ENCODE data around the gene PRXL2B. TPM values are rescaled to one million over a fixed set of nuclear protein-coding genes. Genes with fewer than 3 reads are reported as not detected.
"Not testable (repeated sequence)": the region's sequence is repeated elsewhere in the genome, so short reads cannot be mapped to it uniquely, and the experiment has no call there.

PRXL2B gene
- total and polyA plus RNA-seq, 7 experiments from 2014 or later, result 12.3 to 37.0 (median 26.5) TPM

GRCh38 chr1:2571348-2571747 lies 15.2 kb upstream of the PRXL2B start:
- peaks cover 4 to 25% (median 12%) of the 10 kb centered on the region in 7 donors for H3K4me1 Mint-ChIP-seq
- H3K9me3 Mint-ChIP-seq, result peaks cover 3 to 25% (median 8%) of the 10 kb centered on the region in 11 donors
- ChIA-PET CTCF (interaction anchor here (0.7 kb wide), 1 partner anchor 10 kb away, joined by 4 read pairs; no protein-coding TSS in a partner anchor), POLR2A (interaction anchor here (1.0 to 4.8 kb wide), 3 partner anchors 10 to 15 kb away, joined by 4 to 26 read pairs (median 7); partner anchors contain the start of gene TNFRSF14)
- DNase-seq (no peak), ATAC-seq (no peak)
- H3K27me3 Mint-ChIP-seq, result no peaks in the 10 kb centered on the region
- intact Hi-C loops (cut with micrococcal nuclease), result no loop called here
- Histone ChIP-seq H3K4me1 (ENCODE audit: control insufficient read depth in 2 of 2, insufficient read depth in 2 of 2, low read length in 2 of 2) (no peaks in the 10 kb centered on the region), H3K27ac (ENCODE audit: low read depth, low read length) (no peak overlapping the region), H3K27me3 (ENCODE audit: control insufficient read depth in 2 of 2, insufficient read depth in 2 of 2, low read length in 2 of 2) (no peaks in the 10 kb centered on the region), H3K36me3 (ENCODE audit: control insufficient read depth in 2 of 3, insufficient read depth in 3 of 3, low read length in 3 of 3) (no peaks in the 10 kb centered on the region), H3K9me3 (ENCODE audit: control insufficient read depth in 2 of 3, low read length in 3 of 3) (peaks cover 0 to 8% (median 0%) of the 10 kb centered on the region in 3 experiments), H3K4me3 (ENCODE audit: low read length) (no peak overlapping the region)
- H3K27ac Mint-ChIP-seq, result no peak overlapping the region
- no peak overlapping the region for H3K4me3 Mint-ChIP-seq
- H3K36me3 Mint-ChIP-seq, result peaks cover 0 to 31% (median 5%) of the 10 kb centered on the region in 5 donors

GRCh38 chr1:2573250-2573920 lies 13.2 kb upstream of the PRXL2B start:
- Histone ChIP-seq H3K9me3 (ENCODE audit: control insufficient read depth in 2 of 3, low read length in 3 of 3) (peaks cover 0 to 8% (median 0%) of the 10 kb centered on the region in 3 experiments), H3K27me3 (ENCODE audit: control insufficient read depth in 2 of 2, insufficient read depth in 2 of 2, low read length in 2 of 2) (no peaks in the 10 kb centered on the region), H3K4me3 (ENCODE audit: low read length) (no peak overlapping the region), H3K36me3 (ENCODE audit: control insufficient read depth in 2 of 3, insufficient read depth in 3 of 3, low read length in 3 of 3) (no peaks in the 10 kb centered on the region), H3K4me1 (ENCODE audit: control insufficient read depth in 2 of 2, insufficient read depth in 2 of 2, low read length in 2 of 2) (peaks cover 12 to 13% of the 10 kb centered on the region in 2 donors), H3K27ac (ENCODE audit: low read depth, low read length) (no peak overlapping the region)
- H3K27me3 Mint-ChIP-seq, result no peaks in the 10 kb centered on the region
- H3K27ac Mint-ChIP-seq, result peak overlapping the region in 2 of 9 donors; percentile 48 to 76
- H3K36me3 Mint-ChIP-seq, result peaks cover 0 to 31% (median 5%) of the 10 kb centered on the region in 5 donors
- H3K4me1 Mint-ChIP-seq, result peaks cover 15 to 37% (median 25%) of the 10 kb centered on the region in 7 donors
- intact Hi-C loops (cut with micrococcal nuclease), result no loop called here
- no peak overlapping the region for H3K4me3 Mint-ChIP-seq
- DNase-seq, result no peak
- ChIA-PET POLR2A (interaction anchor here (1.0 to 4.8 kb wide), 3 partner anchors 11 to 14 kb away, joined by 3 to 27 read pairs (median 26); partner anchors contain the start of gene PRXL2B), CTCF (no interaction called here)
- peaks cover 3 to 25% (median 8%) of the 10 kb centered on the region in 11 donors for H3K9me3 Mint-ChIP-seq
- no peak for ATAC-seq

GRCh38 chr1:2574350-2574749 lies 12.2 kb upstream of the PRXL2B start:
- peaks cover 3 to 25% (median 8%) of the 10 kb centered on the region in 11 donors for H3K9me3 Mint-ChIP-seq
- no peaks in the 10 kb centered on the region for H3K27me3 Mint-ChIP-seq
- CTCF ChIA-PET, result no interaction called here
- H3K36me3 Mint-ChIP-seq, result peaks cover 0 to 36% (median 8%) of the 10 kb centered on the region in 5 donors
- H3K27ac Mint-ChIP-seq, result no peak overlapping the region
- DNase-seq (no peak), ATAC-seq (no peak)
- Histone ChIP-seq H3K4me1 (ENCODE audit: control insufficient read depth in 2 of 2, insufficient read depth in 2 of 2, low read length in 2 of 2) (peaks cover 20% of the 10 kb centered on the region in 2 donors), H3K4me3 (ENCODE audit: low read length) (no peak overlapping the region), H3K27me3 (ENCODE audit: control insufficient read depth in 2 of 2, insufficient read depth in 2 of 2, low read length in 2 of 2) (no peaks in the 10 kb centered on the region), H3K9me3 (ENCODE audit: control insufficient read depth in 2 of 3, low read length in 3 of 3) (peaks cover 0 to 8% (median 0%) of the 10 kb centered on the region in 3 experiments), H3K27ac (ENCODE audit: low read depth, low read length) (no peak overlapping the region), H3K36me3 (ENCODE audit: control insufficient read depth in 2 of 3, insufficient read depth in 3 of 3, low read length in 3 of 3) (no peaks in the 10 kb centered on the region)
- peaks cover 20 to 45% (median 35%) of the 10 kb centered on the region in 7 donors for H3K4me1 Mint-ChIP-seq
- H3K4me3 Mint-ChIP-seq, result no peak overlapping the region
- POLR2A ChIA-PET, result interaction anchor here (1.0 to 4.8 kb wide), 3 partner anchors 10 to 13 kb away, joined by 3 to 27 read pairs (median 26); partner anchors contain the start of gene PRXL2B
- intact Hi-C loops (cut with micrococcal nuclease), result no loop called here

GRCh38 chr1:2575801-2576663 lies 10.5 kb upstream of the PRXL2B start:
- intact Hi-C loops (cut with micrococcal nuclease), result no loop called here
- H3K4me3 Mint-ChIP-seq, result peak overlapping the region in 3 of 10 donors; percentile 25 to 76 (median 35)
- H3K4me1 ChIP-seq (ENCODE audit: control insufficient read depth in 2 of 2, insufficient read depth in 2 of 2, low read length in 2 of 2), result peaks cover 20 to 33% of the 10 kb centered on the region in 2 donors
- no peaks in the 10 kb centered on the region for H3K27me3 Mint-ChIP-seq
- peaks cover 0 to 30% (median 8%) of the 10 kb centered on the region in 5 donors for H3K36me3 Mint-ChIP-seq
- peaks cover 0 to 8% (median 0%) of the 10 kb centered on the region in 3 experiments for H3K9me3 ChIP-seq (ENCODE audit: control insufficient read depth in 2 of 3, low read length in 3 of 3)
- H3K4me1 Mint-ChIP-seq, result peaks cover 23 to 59% (median 48%) of the 10 kb centered on the region in 7 donors
- no peaks in the 10 kb centered on the region for H3K27me3 ChIP-seq (ENCODE audit: control insufficient read depth in 2 of 2, insufficient read depth in 2 of 2, low read length in 2 of 2)
- H3K4me3 ChIP-seq (ENCODE audit: low read length), result no peak overlapping the region
- H3K9me3 Mint-ChIP-seq, result peaks cover 3 to 23% (median 8%) of the 10 kb centered on the region in 11 donors
- POLR2A ChIA-PET, result interaction anchor here (3.8 to 12.2 kb wide), 2 partner anchors 14 to 17 kb away, joined by 27 to 253 read pairs; partner anchors contain the start of gene TNFRSF14
- H3K27ac ChIP-seq (ENCODE audit: low read depth, low read length), result peak overlapping the region; percentile 8
- ATAC-seq (no peak), DNase-seq (no peak)
- CTCF ChIA-PET, result interaction anchor here (2.6 kb wide), 1 partner anchor 20 kb away, joined by 13 read pairs; the partner anchor contains the start of gene TNFRSF14
- no peaks in the 10 kb centered on the region for H3K36me3 ChIP-seq (ENCODE audit: control insufficient read depth in 2 of 3, insufficient read depth in 3 of 3, low read length in 3 of 3)
- H3K27ac Mint-ChIP-seq, result peak overlapping the region in 7 of 9 donors; percentile 43 to 96 (median 62)

- Histone ChIP-seq H3K27ac (ENCODE audit: low read depth, low read length) (peak overlapping the region; percentile 98), H3K4me1 (ENCODE audit: control insufficient read depth in 2 of 2, insufficient read depth in 2 of 2, low read length in 2 of 2) (peaks cover 20 to 33% of the 10 kb centered on the region in 2 donors), H3K4me3 (ENCODE audit: low read length) (peak overlapping the region; percentile 58)
- POLR2A ChIA-PET, result interaction anchor here (0.7 to 12.2 kb wide), 8 partner anchors 9 to 768 kb away, joined by 3 to 253 read pairs (median 5); partner anchors contain the start of genes PANK4, PRXL2B and TNFRSF14
- intact Hi-C loops (cut with micrococcal nuclease), result loop anchor here (1.0 kb wide), 7 partner anchors 8 to 263 kb away; partner anchors contain the start of genes TNFRSF14 (in 2 of the 2), PANK4 (in 1 of the 2) and PRXL2B (in 1 of the 2)
- H3K36me3 Mint-ChIP-seq, result peaks cover 0 to 34% (median 8%) of the 10 kb centered on the region in 5 donors
- H3K36me3 ChIP-seq (ENCODE audit: control insufficient read depth in 2 of 3, insufficient read depth in 3 of 3, low read length in 3 of 3); H3K9me3 ChIP-seq (ENCODE audit: control insufficient read depth in 2 of 3, low read length in 3 of 3); H3K27me3 Mint-ChIP-seq; H3K27me3 ChIP-seq (ENCODE audit: control insufficient read depth in 2 of 2, insufficient read depth in 2 of 2, low read length in 2 of 2): not testable (repeated sequence)
- H3K9me3 Mint-ChIP-seq, result peaks cover 3 to 20% (median 9%) of the 10 kb centered on the region in 11 donors
- H3K4me1 Mint-ChIP-seq, result peaks cover 30 to 72% (median 59%) of the 10 kb centered on the region in 7 donors
- peak overlapping the region; percentile 88 to 99 (median 96) for H3K27ac Mint-ChIP-seq
- CTCF ChIA-PET, result interaction anchor here (0.6 to 2.6 kb wide), 4 partner anchors 15 to 847 kb away, joined by 3 to 13 read pairs (median 5); partner anchors contain the start of gene TNFRSF14
- peak overlapping the region; percentile 54 to 84 (median 78) for H3K4me3 Mint-ChIP-seq
- ATAC-seq, result peak; percentile 46
- DNase-seq, result peak in 4 of 9 donors; percentile 23 to 72 (median 31)
Observed at GRCh38 chr1:2577565-2578075, 9.0 kb upstream of the PRXL2B start.

All from naive thymus-derived CD4-positive, alpha-beta T cell (primary cell).